ENCODE data around the gene SAMD1. TPM values are rescaled to one million over a fixed set of nuclear protein-coding genes. Genes with fewer than 3 reads are reported as not detected.
A peak's percentile ranks its signal among the peaks of the same experiment; 100 is the strongest.

SAMD1 gene
- total and polyA plus RNA-seq, 2 of the 8 experiments (the other 6 are each of a cell fraction or from before 2014, with no cell fraction given): 40.0 to 100 TPM

- Histone ChIP-seq H3K36me3 (ENCODE audit: control insufficient read depth in 2 of 4, insufficient read depth in 4 of 4, low read length in 3 of 4) (peaks cover 0 to 13% (median 4%) of the 10 kb centered on the region in 4 experiments; a peak in 3 of 8 replicates), H3K9ac (replicated peaks in 1 of 4; ENCODE audit: extremely low read depth in 1 of 4, low read depth in 3 of 4, low read length in 3 of 4) (peak overlapping the region; percentile 13 to 73 (median 26); a peak in 3 of 7 replicates), H3K56ac (replicated peaks; ENCODE audit: insufficient read length, low read depth, low read length) (peak overlapping the region; percentile 30), H4K20me1 (replicated peaks in 1 of 2; ENCODE audit: control insufficient read depth in 1 of 2, insufficient read depth in 2 of 2, low read length in 2 of 2) (peaks cover 4 to 6% of the 10 kb centered on the region in 2 experiments), H2AFZ (ENCODE audit: low read length) (no peak overlapping the region), H3K4me2 (ENCODE audit: insufficient read depth in 1 of 2, low read depth in 2 of 2, low read length in 2 of 2) (peak overlapping the region; percentile 74 to 80), H3K14ac (ENCODE audit: insufficient read length) (no peak overlapping the region), H3K79me2 (ENCODE audit: control insufficient read depth in 1 of 2, insufficient read depth in 2 of 2, low read length in 2 of 2) (no peaks in the 10 kb centered on the region), H2BK12ac (ENCODE audit: low read depth, low read length) (no peak overlapping the region), H3K79me1 (ENCODE audit: low read depth, low read length) (no peaks in the 10 kb centered on the region), H3K27me3 (replicated peaks in 1 of 4; ENCODE audit: control insufficient read depth in 3 of 4, extremely low read depth in 1 of 4, insufficient read depth in 3 of 4, low read length in 3 of 4) (peaks cover 0 to 6% (median 2%) of the 10 kb centered on the region in 4 experiments; a peak in 4 of 7 replicates), H3K18ac (ENCODE audit: extremely low read depth, low read length) (no peak overlapping the region; the same call in 1 of the 2 replicates), H3K4ac (replicated peaks; ENCODE audit: insufficient read length, low read depth, low read length) (no peak overlapping the region), H2BK20ac (ENCODE audit: low read length) (no peak overlapping the region), H2BK5ac (ENCODE audit: low read depth, low read length) (no peak overlapping the region), H2BK120ac (replicated peaks; ENCODE audit: low read depth, low read length) (no peak overlapping the region), H2AK5ac (ENCODE audit: low read depth, low read length) (no peak overlapping the region), H3K9me3 (ENCODE audit: insufficient read depth in 2 of 2, low read depth in 1 of 2, low read length in 1 of 2) (peaks cover 8% of the 10 kb centered on the region in 2 experiments; a peak in 3 of 4 replicates), H3K23me2 (ENCODE audit: low read depth, low read length) (peaks cover 11% of the 10 kb centered on the region), H4K91ac (replicated peaks; ENCODE audit: insufficient read length, low read length) (no peak overlapping the region), H3K4me3 (ENCODE audit: extremely low read depth in 1 of 4, insufficient read depth in 2 of 4, low read depth in 3 of 4, low read length in 4 of 4) (peak overlapping the region; percentile 48 to 83 (median 63)), H4K8ac (ENCODE audit: extremely low read depth, insufficient read depth, low read length) (no peak overlapping the region), H4K5ac (ENCODE audit: insufficient read length, low read depth, low read length) (peak overlapping the region; percentile 22), H3K27ac (ENCODE audit: low read depth, low read length) (no peak overlapping the region), H3K23ac (ENCODE audit: insufficient read length) (no peak overlapping the region), H2BK15ac (ENCODE audit: low read length) (no peak overlapping the region), H3K4me1 (replicated peaks in 1 of 4; ENCODE audit: control insufficient read depth in 3 of 4, insufficient read depth in 4 of 4, low read length in 3 of 4) (peaks cover 3 to 5% (median 4%) of the 10 kb centered on the region in 4 experiments)
- DNase-seq (ENCODE audit: low read depth in 1 of 2, low spot score in 2 of 2) (peak in 1 of 2 experiments; percentile 76), FAIRE-seq (no peak)
- POLR2A ChIA-PET (ENCODE audit: partially characterized antibody): interaction anchor here (1.0 to 1.7 kb wide), 12 partner anchors 10 to 381 kb away, joined by 3 to 6 read pairs (median 4); partner anchors contain the start of genes ASF1B and PRKACA
- 1% methylated on average over 38 of the region's 72 CpGs; no CpG with 5 or more reads in 1 of the 2 experiments for WGBS, 2 experiments (ENCODE audit: extremely low coverage in 1 of 2, insufficient coverage in 1 of 2, insufficient read length in 1 of 2, insufficient replicate concordance in 2 of 2, low coverage in 1 of 2, low lambda C conversion rate in 2 of 2, missing lambda C conversion rate in 1 of 2)
- CTCF ChIA-PET (ENCODE audit: partially characterized antibody): interaction anchor here (0.8 to 2.2 kb wide), 6 partner anchors 11 to 40 kb away, joined by 3 to 11 read pairs (median 5); a partner anchor contains a TSS
- TF ChIP-seq HDAC2 (IDR thresholded peaks at IDR 0.05; ENCODE audit: borderline replicate concordance in 1 of 2, low read depth in 2 of 2, low read length in 2 of 2): peak in 1 of 2 experiments; percentile 64; a peak in 1 of 4 replicates
- TF ChIP-seq EGR1 (IDR thresholded peaks at IDR 0.05; ENCODE audit: borderline replicate concordance, low read depth, low read length): peak; percentile 70; the same call in 1 of the 2 replicates
- peak; percentile 68 for TF ChIP-seq ASH2L (IDR thresholded peaks at IDR 0.05; ENCODE audit: low read length)
- TF ChIP-seq PHF8 (conservative IDR thresholded peaks at IDR 0.05; ENCODE audit: low read depth, low read length): 0 out of 2 replicates have a peak, but pooled peaks have one; percentile 33
- no peak for TF ChIP-seq KDM1A (IDR thresholded peaks at IDR 0.05; ENCODE audit: borderline replicate concordance, low read length)
- TF ChIP-seq MAX (IDR thresholded peaks at IDR 0.05): 0 out of 2 replicates have a peak, but pooled peaks have one; percentile 11
- TF ChIP-seq EP300 (IDR thresholded peaks at IDR 0.05; ENCODE audit: borderline replicate concordance in 1 of 2, low read depth in 2 of 2, low read length in 2 of 2): no peak
- peak; percentile 28; the same call in 1 of the 2 replicates for TF ChIP-seq TEAD4 (IDR thresholded peaks at IDR 0.05; ENCODE audit: low read depth, low read length)
- TF ChIP-seq EZH2 (IDR thresholded peaks at IDR 0.05; ENCODE audit: low read depth, low read length, severe bottlenecking): no peak
- no peak for TF ChIP-seq JUND (IDR thresholded peaks at IDR 0.05; ENCODE audit: low read length)
These were observed 696 bp upstream of the SAMD1 start for GRCh38 chr19:14091081-14091812.
